GM12878 (cell line): ENCODE measurements around the gene DARS1. TPM values are rescaled to one million over a fixed set of nuclear protein-coding genes. Genes with fewer than 3 reads are reported as not detected.

Experiments
- BHLHE40 ChIP-seq, 2 experiments: fragments of 450-650 bp in 1 of 2; IDR thresholded peaks; 2 replicates each; pipeline ENCODE4 v1.6.1; 2011 to 2017; ENCODE audit warnings: low read depth in 2 of 2, borderline replicate concordance in 1 of 2, improper control_type of control experiment in 1 of 2, low read length in 1 of 2, mild to moderate bottlenecking in 1 of 2
- BRCA1 ChIP-seq: IDR thresholded peaks from 2 replicates; pipeline ENCODE4 v1.6.1; 2011; ENCODE audit warnings: low read depth, low read length, improper control_type of control experiment
- CBX3 ChIP-seq: fragments of 200-600 bp; sonication (generic); IDR thresholded peaks from 2 replicates; pipeline ENCODE4 v1.6.1; 2016; ENCODE audit warnings: low read depth, borderline replicate concordance
- CBX5 ChIP-seq: sonication (generic); IDR thresholded peaks from 2 replicates; pipeline ENCODE4 v1.6.1; 2016; ENCODE audit warnings: low read depth, moderate library complexity, mild to moderate bottlenecking, inconsistent platforms
- EGR1 ChIP-seq, 2 experiments: IDR thresholded peaks; 1 replicate in 1 of 2; 2 replicates in 1 of 2; pipeline ENCODE4 v1.6.1; 2011 to 2012; ENCODE audit warnings: low read depth in 2 of 2, low read length in 2 of 2, borderline replicate concordance in 1 of 2, mild to moderate bottlenecking in 1 of 2, moderate library complexity in 1 of 2
- FOXK2 ChIP-seq: fragments of 450-650 bp; IDR thresholded peaks from 2 replicates; pipeline ENCODE4 v1.6.1; 2017; ENCODE audit warnings: mild to moderate bottlenecking, moderate library complexity
- JUNB ChIP-seq: IDR thresholded peaks from 2 replicates; pipeline ENCODE4 v1.6.1; 2016; ENCODE audit warnings: antibody characterized with exemption, mild to moderate bottlenecking
- MEF2A ChIP-seq: IDR thresholded peaks from 2 replicates; pipeline ENCODE4 v1.6.1; 2011; ENCODE audit warnings: low read depth, mild to moderate bottlenecking, low read length, moderate library complexity; ENCODE audit not compliant: insufficient read depth
- MYC ChIP-seq: IDR thresholded peaks from 2 replicates; pipeline ENCODE4 v1.6.1; 2011; ENCODE audit warnings: mild to moderate bottlenecking, low read length, moderate library complexity, inconsistent platforms; ENCODE audit not compliant: insufficient read depth, insufficient replicate concordance, insufficient read length, severe bottlenecking
- NR2F1 ChIP-seq: fragments of 450-650 bp; conservative IDR thresholded peaks from 2 replicates; pipeline ENCODE4 v1.6.1; 2017; ENCODE audit warnings: mild to moderate bottlenecking
- NRF1 ChIP-seq: conservative IDR thresholded peaks from 2 replicates; pipeline ENCODE4 v1.6.1; 2011; ENCODE audit warnings: mild to moderate bottlenecking, low read depth, low read length, improper control_type of control experiment
- PAX8 ChIP-seq: fragments of 450-650 bp; IDR thresholded peaks from 2 replicates; pipeline ENCODE4 v1.6.1; 2017; ENCODE audit warnings: mild to moderate bottlenecking, moderate library complexity
- PML ChIP-seq: IDR thresholded peaks from 2 replicates; pipeline ENCODE4 v1.6.1; 2012; ENCODE audit warnings: low read length, inconsistent platforms
- POU2F2 ChIP-seq: IDR thresholded peaks from 3 replicates; pipeline ENCODE4 v1.6.1; 2011; ENCODE audit warnings: low read depth, mild to moderate bottlenecking, low read length, borderline replicate concordance
- RUNX3 ChIP-seq: IDR thresholded peaks from 2 replicates; pipeline ENCODE4 v1.6.1; 2012; ENCODE audit warnings: low read length, inconsistent platforms
- SMAD5 ChIP-seq: IDR thresholded peaks from 2 replicates; pipeline ENCODE4 v1.6.1; 2016; ENCODE audit warnings: antibody characterized with exemption, low read depth
- STAT3 ChIP-seq: IDR thresholded peaks from 2 replicates; pipeline ENCODE4 v1.6.1; 2011; ENCODE audit warnings: low read depth, low read length, improper control_type of control experiment
- TAF1 ChIP-seq: IDR thresholded peaks from 2 replicates; pipeline ENCODE4 v1.6.1; 2011; ENCODE audit warnings: mild to moderate bottlenecking, low read depth, low read length, borderline replicate concordance
- TBL1XR1 ChIP-seq: IDR thresholded peaks from 2 replicates; pipeline ENCODE4 v1.6.1; 2012; ENCODE audit warnings: low read depth, low read length, improper control_type of control experiment
- ZNF592 ChIP-seq: fragments of 450-650 bp; IDR thresholded peaks from 2 replicates; pipeline ENCODE4 v1.6.1; 2017; ENCODE audit warnings: mild to moderate bottlenecking, moderate library complexity
- polyA plus RNA-seq, 11 experiments: library from polyadenylated mRNA; depleted of rRNA in 4 of 11; unstranded in 6 of 11; stranded (reverse) in 5 of 11; fragments of >200 nt; fragmentation: Nextera tagmentation in 4 of 11; fragmentation: Illumina TruSeq in 1 of 11; extraction: Ambion mirVana in 4 of 11; extraction: Trizol in 1 of 11; gene quantifications; 1 replicate in 1 of 11; 2 replicates in 10 of 11; pipeline versions ENCODE4 v1.2.1 to v1.2.3, GENCODE V29; 2011 to 2016; ENCODE audit warnings: inconsistent platforms in 2 of 11, missing spikeins in 2 of 11, low read depth in 1 of 11
- total RNA-seq, 4 experiments: library from RNA; depleted of rRNA in 3 of 4; stranded (reverse); fragments of >200 nt in 3 of 4; fragmentation: Illumina TruSeq in 1 of 4; extraction: Trizol in 1 of 4; gene quantifications; 2 replicates each; pipeline versions ENCODE4 v1.2.1 to v1.2.3, GENCODE V29; 2013 to 2021
- TF ChIP-seq, protein P1 (sequence below): fragments of 150-350 bp; IDR thresholded peaks from 2 replicates; pipeline ENCODE4 v1.6.1; 2016; ENCODE audit warnings: low read depth, low read length
- TF ChIP-seq, protein P2 (sequence below): fragments of 450-650 bp; IDR thresholded peaks from 2 replicates; pipeline ENCODE4 v1.6.1; 2018; ENCODE audit warnings: borderline replicate concordance, mild to moderate bottlenecking; ENCODE audit not compliant: partially characterized antibody

Gene DARS1
- total and polyA plus RNA-seq, 10 of the 15 experiments (the other 5 are each of a cell fraction or from before 2014, with no cell fraction given), result 91.0 to 387 (median 137) TPM

- TF ChIP-seq FOXK2 (no peak), PML (no peak), EGR1 (IDR thresholded peaks at IDR 0.05; ENCODE audit: borderline replicate concordance in 1 of 2, low read depth in 2 of 2, low read length in 2 of 2) (no peak), CBX5 (no peak), SMAD5 (no peak), BHLHE40 (IDR thresholded peaks at IDR 0.05; ENCODE audit: borderline replicate concordance in 1 of 2, low read depth in 2 of 2, low read length in 1 of 2) (peak; percentile 70 to 87; a peak in 3 of 4 replicates), NR2F1 (no peak), ZNF592 (no peak), CBX3 (no peak), NRF1 (no peak), TBL1XR1 (no peak), STAT3 (no peak), POU2F2 (no peak), JUNB (no peak), PAX8 (no peak), BRCA1 (no peak), MYC (no peak), RUNX3 (peak; percentile 53), MEF2A (no peak), TAF1 (no peak)
- TF ChIP-seq, protein P1, sequence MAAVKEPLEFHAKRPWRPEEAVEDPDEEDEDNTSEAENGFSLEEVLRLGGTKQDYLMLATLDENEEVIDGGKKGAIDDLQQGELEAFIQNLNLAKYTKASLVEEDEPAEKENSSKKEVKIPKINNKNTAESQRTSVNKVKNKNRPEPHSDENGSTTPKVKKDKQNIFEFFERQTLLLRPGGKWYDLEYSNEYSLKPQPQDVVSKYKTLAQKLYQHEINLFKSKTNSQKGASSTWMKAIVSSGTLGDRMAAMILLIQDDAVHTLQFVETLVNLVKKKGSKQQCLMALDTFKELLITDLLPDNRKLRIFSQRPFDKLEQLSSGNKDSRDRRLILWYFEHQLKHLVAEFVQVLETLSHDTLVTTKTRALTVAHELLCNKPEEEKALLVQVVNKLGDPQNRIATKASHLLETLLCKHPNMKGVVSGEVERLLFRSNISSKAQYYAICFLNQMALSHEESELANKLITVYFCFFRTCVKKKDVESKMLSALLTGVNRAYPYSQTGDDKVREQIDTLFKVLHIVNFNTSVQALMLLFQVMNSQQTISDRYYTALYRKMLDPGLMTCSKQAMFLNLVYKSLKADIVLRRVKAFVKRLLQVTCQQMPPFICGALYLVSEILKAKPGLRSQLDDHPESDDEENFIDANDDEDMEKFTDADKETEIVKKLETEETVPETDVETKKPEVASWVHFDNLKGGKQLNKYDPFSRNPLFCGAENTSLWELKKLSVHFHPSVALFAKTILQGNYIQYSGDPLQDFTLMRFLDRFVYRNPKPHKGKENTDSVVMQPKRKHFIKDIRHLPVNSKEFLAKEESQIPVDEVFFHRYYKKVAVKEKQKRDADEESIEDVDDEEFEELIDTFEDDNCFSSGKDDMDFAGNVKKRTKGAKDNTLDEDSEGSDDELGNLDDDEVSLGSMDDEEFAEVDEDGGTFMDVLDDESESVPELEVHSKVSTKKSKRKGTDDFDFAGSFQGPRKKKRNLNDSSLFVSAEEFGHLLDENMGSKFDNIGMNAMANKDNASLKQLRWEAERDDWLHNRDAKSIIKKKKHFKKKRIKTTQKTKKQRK, result no peak
- TF ChIP-seq, protein P2, sequence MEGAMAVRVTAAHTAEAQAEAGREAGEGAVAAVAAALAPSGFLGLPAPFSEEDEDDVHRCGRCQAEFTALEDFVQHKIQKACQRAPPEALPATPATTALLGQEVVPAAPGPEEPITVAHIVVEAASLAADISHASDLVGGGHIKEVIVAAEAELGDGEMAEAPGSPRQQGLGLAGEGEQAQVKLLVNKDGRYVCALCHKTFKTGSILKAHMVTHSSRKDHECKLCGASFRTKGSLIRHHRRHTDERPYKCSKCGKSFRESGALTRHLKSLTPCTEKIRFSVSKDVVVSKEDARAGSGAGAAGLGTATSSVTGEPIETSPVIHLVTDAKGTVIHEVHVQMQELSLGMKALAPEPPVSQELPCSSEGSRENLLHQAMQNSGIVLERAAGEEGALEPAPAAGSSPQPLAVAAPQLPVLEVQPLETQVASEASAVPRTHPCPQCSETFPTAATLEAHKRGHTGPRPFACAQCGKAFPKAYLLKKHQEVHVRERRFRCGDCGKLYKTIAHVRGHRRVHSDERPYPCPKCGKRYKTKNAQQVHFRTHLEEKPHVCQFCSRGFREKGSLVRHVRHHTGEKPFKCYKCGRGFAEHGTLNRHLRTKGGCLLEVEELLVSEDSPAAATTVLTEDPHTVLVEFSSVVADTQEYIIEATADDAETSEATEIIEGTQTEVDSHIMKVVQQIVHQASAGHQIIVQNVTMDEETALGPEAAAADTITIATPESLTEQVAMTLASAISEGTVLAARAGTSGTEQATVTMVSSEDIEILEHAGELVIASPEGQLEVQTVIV, result no peak
Measured at GRCh38 chr2:135875491-135876065, 109.8 kb downstream of the DARS1 start (continued).
